ENCODE data around the gene SUSD6.

GRCh38 chr14:69587389-69587788 lies 24.0 kb upstream of the SUSD6 start:
- TF ChIP-seq CTCF (conservative IDR thresholded peaks at IDR 0.05) = no peak
- TF ChIP-seq EZH2 (IDR thresholded peaks at IDR 0.05; ENCODE audit: low read depth) = no peak

Measured in PC-9 (cell line).